Left ventricle myocardium inferior (tissue), 1 donor: Measurements from ENCODE around the gene SH3PXD2B. TPM values are rescaled to one million over a fixed set of nuclear protein-coding genes. Genes with fewer than 3 reads are reported as not detected.
"Not testable (repeated sequence)": the region's sequence is repeated elsewhere in the genome, so short reads cannot be mapped to it uniquely, and the experiment has no call there.

ENCODE experiments used
- DNase-seq: peaks from one replicate; pipeline ENCODE4 v3.0.0-alpha.2; 2020
- H3K27ac ChIP-seq: fragments of 200-600 bp; replicated peaks from 2 replicates; pipeline ENCODE4 v1.8.0; 2021
- H3K27me3 ChIP-seq: fragments of 200-600 bp; 2 replicates; pipeline ENCODE4 v1.8.0; 2021; ENCODE audit warnings: low read depth
- H3K36me3 ChIP-seq: fragments of 200-600 bp; 2 replicates; pipeline ENCODE4 v1.8.0; 2021
- H3K4me1 ChIP-seq: fragments of 200-600 bp; 2 replicates; pipeline ENCODE4 v1.8.0; 2021
- H3K4me3 ChIP-seq: fragments of 200-600 bp; 2 replicates; pipeline ENCODE4 v1.8.0; 2021; ENCODE audit warnings: mild to moderate bottlenecking, moderate library complexity
- H3K9me3 ChIP-seq: fragments of 200-600 bp; replicated peaks from 2 replicates; pipeline ENCODE4 v1.8.0; 2021
- CTCF ChIP-seq: fragments of 200-600 bp; IDR thresholded peaks from 2 replicates; pipeline ENCODE4 v1.8.0; 2021; ENCODE audit warnings: antibody characterized with exemption, mild to moderate bottlenecking, borderline replicate concordance
- intact Hi-C: fragments of 100-400 bp; cut with micrococcal nuclease; formaldehyde crosslinking; loops from one replicate; pipeline ENCODE4 v1.11.0; 2022
- total RNA-seq: library from RNA; stranded (reverse); fragmentation: NEBNext Ultra II Directional; extraction: Animal tissue kit (Norgen Biotek cat#: 25700); gene quantifications from one replicate; pipeline ENCODE4 v1.2.1, GENCODE V29; 2021
- donor health status: DM: no; HTN: yes; CAD: no; lungs with severe emphysema.

Gene SH3PXD2B
- total RNA-seq, 1 donor from 2014 or later = 5.2 TPM

- no peak for TF ChIP-seq CTCF
- intact Hi-C loops = no loop called here
- no peak overlapping the region for H3K27ac ChIP-seq
- H3K9me3 ChIP-seq = no peaks in the 10 kb centered on the region
- H3K4me3 ChIP-seq = no peak overlapping the region
- peaks cover 11% of the 10 kb centered on the region for H3K36me3 ChIP-seq
- no peaks in the 10 kb centered on the region for H3K4me1 ChIP-seq
- H3K27me3 ChIP-seq = no peaks in the 10 kb centered on the region
- DNase-seq = no peak
Measured at GRCh38 chr5:172336676-172337285, 117.5 kb downstream of the SH3PXD2B start.

- H3K27me3 ChIP-seq = no peaks in the 10 kb centered on the region
Measured at GRCh38 chr5:172336264-172336663, 118.1 kb downstream of the SH3PXD2B start.

GRCh38 chr5:172335721-172336120 is 118.6 kb downstream of the SH3PXD2B start:
- TF ChIP-seq CTCF = no peak
- intact Hi-C loops = no loop called here
- DNase-seq = no peak
- Histone ChIP-seq H3K27ac (no peak overlapping the region), H3K36me3 (peaks cover 4% of the 10 kb centered on the region), H3K4me3 (no peak overlapping the region), H3K27me3 (no peaks in the 10 kb centered on the region), H3K9me3 (no peaks in the 10 kb centered on the region), H3K4me1 (no peaks in the 10 kb centered on the region)

More at GRCh38 chr5:172336264-172336663, 118.1 kb downstream of the SH3PXD2B start:
- Histone ChIP-seq H3K4me1 (no peaks in the 10 kb centered on the region), H3K36me3 (peaks cover 9% of the 10 kb centered on the region), H3K9me3 (no peaks in the 10 kb centered on the region), H3K4me3 (no peak overlapping the region), H3K27ac (no peak overlapping the region)
- no peak for DNase-seq
- TF ChIP-seq CTCF = no peak
- intact Hi-C loops = no loop called here

- no peak for DNase-seq
- H3K27ac ChIP-seq = no peak overlapping the region
- H3K36me3 ChIP-seq = peaks cover 4% of the 10 kb centered on the region
- H3K9me3 ChIP-seq = no peaks in the 10 kb centered on the region
- H3K27me3 ChIP-seq = no peaks in the 10 kb centered on the region
- no peak for TF ChIP-seq CTCF
- no peaks in the 10 kb centered on the region for H3K4me1 ChIP-seq
- intact Hi-C loops = no loop called here
- H3K4me3 ChIP-seq = no peak overlapping the region
Measured at GRCh38 chr5:172334641-172335040, 119.7 kb downstream of the SH3PXD2B start.

GRCh38 chr5:172334196-172334595 is 120.1 kb downstream of the SH3PXD2B start:
- Histone ChIP-seq H3K27ac (no peak overlapping the region), H3K4me1 (no peaks in the 10 kb centered on the region), H3K36me3 (peaks cover 4% of the 10 kb centered on the region), H3K9me3 (no peaks in the 10 kb centered on the region), H3K4me3 (no peak overlapping the region), H3K27me3 (no peaks in the 10 kb centered on the region)
- DNase-seq = no peak
- TF ChIP-seq CTCF = no peak
- intact Hi-C loops = no loop called here

- DNase-seq, H3K27ac ChIP-seq, H3K27me3 ChIP-seq, H3K4me3 ChIP-seq, intact Hi-C loops, H3K9me3 ChIP-seq, H3K36me3 ChIP-seq, H3K4me1 ChIP-seq: not testable (repeated sequence)
Measured at GRCh38 chr5:172326901-172327300, 127.4 kb downstream of the SH3PXD2B start.
